DND-41 (cell line): ENCODE measurements around the gene SERP1.
A peak's percentile ranks its signal among the peaks of the same experiment; 100 is the strongest.

Experiments used
- ATAC-seq: fragments of 200-7000 bp; cut with Tn5 transposase; 3 replicates; pipeline ENCODE4 v1.9.1; 2021; ENCODE audit warnings: low read depth; ENCODE audit not compliant: insufficient read depth
- DNase-seq: peaks from one replicate; pipeline ENCODE4 v3.0.0-alpha.2; 2020
- H2AFZ ChIP-seq: 2 replicates; pipeline ENCODE4 v1.6.0; 2012; ENCODE audit warnings: low read depth, low read length
- H3K27ac ChIP-seq: 2 replicates; pipeline ENCODE4 v1.5.1; 2012; ENCODE audit warnings: low read length, inconsistent platforms
- H3K27me3 ChIP-seq: fragments of 200-600 bp; sonication (generic); 2 replicates; pipeline ENCODE4 v1.6.0; 2012; ENCODE audit warnings: low read length, mild to moderate bottlenecking, inconsistent platforms; ENCODE audit not compliant: insufficient read depth, poor library complexity
- H3K36me3 ChIP-seq: 2 replicates; pipeline ENCODE4 v1.5.1; 2012; ENCODE audit warnings: low read length, inconsistent platforms; ENCODE audit not compliant: insufficient read depth
- H3K4me1 ChIP-seq: 2 replicates; pipeline ENCODE4 v1.5.1; 2012; ENCODE audit warnings: mild to moderate bottlenecking, low read length; ENCODE audit not compliant: insufficient read depth
- H3K4me2 ChIP-seq: 2 replicates; pipeline ENCODE4 v1.6.0; 2012; ENCODE audit warnings: mild to moderate bottlenecking, moderate library complexity, low read length, inconsistent platforms; ENCODE audit not compliant: insufficient read depth
- H3K4me3 ChIP-seq, 2 experiments: fragments of 200-600 bp in 1 of 2; shearing (Covaris generic) in 1 of 2; 2 replicates each; pipeline ENCODE4 v1.5.1; 2012 to 2016; ENCODE audit warnings: inconsistent platforms in 2 of 2, low read length in 2 of 2, mild to moderate bottlenecking in 2 of 2, low read depth in 1 of 2, moderate library complexity in 1 of 2
- H3K79me2 ChIP-seq: 2 replicates; pipeline ENCODE4 v1.6.0; 2012; ENCODE audit warnings: low read length, inconsistent platforms; ENCODE audit not compliant: insufficient read depth
- H3K9ac ChIP-seq: 2 replicates; pipeline ENCODE4 v1.6.0; 2012; ENCODE audit warnings: low read depth, mild to moderate bottlenecking, inconsistent platforms, low read length, moderate library complexity
- H3K9me3 ChIP-seq: 2 replicates; pipeline ENCODE4 v1.5.1; 2012; ENCODE audit warnings: low read length, moderate library complexity, mild to moderate bottlenecking, inconsistent platforms; ENCODE audit not compliant: insufficient read depth, severe bottlenecking
- H4K20me1 ChIP-seq: 2 replicates; pipeline ENCODE4 v1.6.0; 2012; ENCODE audit warnings: low read length; ENCODE audit not compliant: insufficient read depth
- EZH2 ChIP-seq: IDR thresholded peaks from 3 replicates; pipeline ENCODE4 v1.6.1; 2012; ENCODE audit warnings: borderline replicate concordance, low read depth, mild to moderate bottlenecking, moderate library complexity, low read length, inconsistent platforms; ENCODE audit not compliant: severe bottlenecking
- TF ChIP-seq, protein P1 (sequence below): IDR thresholded peaks from 2 replicates; pipeline ENCODE4 v1.5.1; 2012; ENCODE audit warnings: borderline replicate concordance, low read length, moderate library complexity, mild to moderate bottlenecking; ENCODE audit not compliant: poor library complexity, severe bottlenecking; ENCODE audit errors: extremely low read depth

SERP1 gene

DNA sequence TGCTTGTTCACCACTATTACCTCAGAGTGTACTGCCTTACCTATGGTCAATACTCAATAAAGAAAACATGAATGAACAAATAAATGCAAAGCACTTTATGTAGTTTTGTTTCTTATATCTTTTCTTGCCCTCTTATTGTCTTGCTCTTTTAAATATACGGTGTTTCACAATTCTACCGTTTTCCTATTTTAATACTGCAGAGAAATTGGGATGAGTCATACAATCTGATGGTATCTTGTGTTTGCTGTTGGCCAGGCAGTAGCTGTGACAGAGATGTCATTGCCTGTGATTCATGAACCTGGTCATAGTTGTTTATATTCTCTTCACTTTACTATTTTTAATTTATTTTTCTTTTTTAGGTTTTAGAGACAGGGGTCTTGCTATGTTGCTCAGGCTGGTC, 48.3 kb downstream of the SERP1 start:
- no peak overlapping the region for H3K9ac ChIP-seq
- no peak for TF ChIP-seq EZH2
- TF ChIP-seq, protein P1, sequence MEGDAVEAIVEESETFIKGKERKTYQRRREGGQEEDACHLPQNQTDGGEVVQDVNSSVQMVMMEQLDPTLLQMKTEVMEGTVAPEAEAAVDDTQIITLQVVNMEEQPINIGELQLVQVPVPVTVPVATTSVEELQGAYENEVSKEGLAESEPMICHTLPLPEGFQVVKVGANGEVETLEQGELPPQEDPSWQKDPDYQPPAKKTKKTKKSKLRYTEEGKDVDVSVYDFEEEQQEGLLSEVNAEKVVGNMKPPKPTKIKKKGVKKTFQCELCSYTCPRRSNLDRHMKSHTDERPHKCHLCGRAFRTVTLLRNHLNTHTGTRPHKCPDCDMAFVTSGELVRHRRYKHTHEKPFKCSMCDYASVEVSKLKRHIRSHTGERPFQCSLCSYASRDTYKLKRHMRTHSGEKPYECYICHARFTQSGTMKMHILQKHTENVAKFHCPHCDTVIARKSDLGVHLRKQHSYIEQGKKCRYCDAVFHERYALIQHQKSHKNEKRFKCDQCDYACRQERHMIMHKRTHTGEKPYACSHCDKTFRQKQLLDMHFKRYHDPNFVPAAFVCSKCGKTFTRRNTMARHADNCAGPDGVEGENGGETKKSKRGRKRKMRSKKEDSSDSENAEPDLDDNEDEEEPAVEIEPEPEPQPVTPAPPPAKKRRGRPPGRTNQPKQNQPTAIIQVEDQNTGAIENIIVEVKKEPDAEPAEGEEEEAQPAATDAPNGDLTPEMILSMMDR = no peak
- no peaks in the 10 kb centered on the region for H3K36me3 ChIP-seq
- peaks cover 3% of the 10 kb centered on the region for H3K27me3 ChIP-seq
- peaks cover 7% of the 10 kb centered on the region for H3K9me3 ChIP-seq
- DNase-seq (no peak), ATAC-seq (no peak)
- H3K4me2 ChIP-seq = no peak overlapping the region
- no peak overlapping the region for H3K4me3 ChIP-seq
- no peaks in the 10 kb centered on the region for H3K79me2 ChIP-seq
- no peaks in the 10 kb centered on the region for H4K20me1 ChIP-seq
- H2AFZ ChIP-seq = no peak overlapping the region
- H3K27ac ChIP-seq = no peak overlapping the region
- no peaks in the 10 kb centered on the region for H3K4me1 ChIP-seq

DNA sequence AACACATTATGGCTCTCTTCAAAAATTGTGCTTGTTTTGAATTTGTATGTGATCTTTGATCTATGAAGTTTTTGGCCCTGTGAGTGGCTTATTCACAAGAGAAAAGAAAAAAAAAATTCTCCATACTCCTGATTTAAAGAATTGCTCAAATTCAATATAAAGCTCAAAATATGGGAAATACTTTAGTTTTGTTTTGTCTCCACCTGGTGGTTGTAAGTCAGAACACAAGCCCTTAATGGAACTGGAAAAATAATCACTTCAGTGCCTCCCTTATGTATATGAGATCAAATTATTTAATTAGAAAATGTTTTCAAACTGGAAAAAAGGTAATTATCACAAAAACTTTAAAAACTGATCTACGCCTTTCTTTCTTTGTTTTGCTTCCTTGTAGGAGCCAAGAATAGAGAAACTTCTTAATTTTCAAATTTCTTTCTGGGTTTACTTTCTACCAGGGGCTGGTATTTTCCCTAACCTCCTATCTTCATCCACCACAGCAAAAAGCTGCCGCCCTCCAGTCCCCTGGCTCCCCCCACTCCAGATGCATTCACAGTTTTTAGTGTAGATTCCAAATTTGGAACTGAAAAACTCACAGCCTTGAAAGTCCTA, 50.6 kb downstream of the SERP1 start:
- peak; percentile 69; the same call in 2 of the 3 replicates for ATAC-seq
- no peak overlapping the region for H3K9ac ChIP-seq

DNA sequence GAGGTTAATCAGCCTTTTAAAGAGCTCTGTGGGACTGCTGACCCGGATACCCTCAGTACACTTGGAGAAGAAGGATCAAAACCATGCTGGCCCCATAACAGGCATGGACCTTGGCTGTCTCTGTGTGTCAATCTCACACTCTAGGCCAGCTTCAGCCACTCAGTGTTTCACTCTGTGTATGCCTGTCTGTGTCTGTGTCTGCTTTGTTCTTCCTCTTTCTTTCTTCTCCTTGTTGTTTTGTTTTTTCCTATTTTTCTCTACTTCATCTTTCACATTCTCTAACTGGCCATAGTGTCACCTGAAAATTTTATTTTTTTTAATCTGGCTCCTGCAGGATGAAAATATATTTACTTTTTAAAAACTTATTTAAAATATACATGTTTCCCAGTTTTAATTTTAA, 51.1 kb downstream of the SERP1 start:
- no peak overlapping the region for H3K9ac ChIP-seq
- H3K9me3 ChIP-seq = no peaks in the 10 kb centered on the region
- no peaks in the 10 kb centered on the region for H4K20me1 ChIP-seq
- no peaks in the 10 kb centered on the region for H3K79me2 ChIP-seq
- no peak overlapping the region for H3K4me3 ChIP-seq
- TF ChIP-seq, protein P1 = no peak
- TF ChIP-seq EZH2 = no peak
- DNase-seq (no peak), ATAC-seq (no peak)
- no peak overlapping the region for H3K27ac ChIP-seq
- no peak overlapping the region for H3K4me2 ChIP-seq
- no peak overlapping the region for H2AFZ ChIP-seq
- no peaks in the 10 kb centered on the region for H3K36me3 ChIP-seq
- peaks cover 6% of the 10 kb centered on the region for H3K27me3 ChIP-seq
- no peaks in the 10 kb centered on the region for H3K4me1 ChIP-seq

More for the DNA sequence above, 50.6 kb downstream of the SERP1 start:
- Histone ChIP-seq H3K27ac (no peak overlapping the region), H3K4me1 (no peaks in the 10 kb centered on the region), H3K36me3 (no peaks in the 10 kb centered on the region), H4K20me1 (no peaks in the 10 kb centered on the region), H2AFZ (no peak overlapping the region), H3K79me2 (no peaks in the 10 kb centered on the region), H3K27me3 (peaks cover 3% of the 10 kb centered on the region), H3K4me2 (no peak overlapping the region), H3K9me3 (peaks cover under 1% of the 10 kb centered on the region), H3K4me3 (no peak overlapping the region)
- TF ChIP-seq, protein P1 = peak; percentile 81
- TF ChIP-seq EZH2 = no peak
- DNase-seq = no peak
